ENCODE results near the gene UQCRC1.

DNA sequence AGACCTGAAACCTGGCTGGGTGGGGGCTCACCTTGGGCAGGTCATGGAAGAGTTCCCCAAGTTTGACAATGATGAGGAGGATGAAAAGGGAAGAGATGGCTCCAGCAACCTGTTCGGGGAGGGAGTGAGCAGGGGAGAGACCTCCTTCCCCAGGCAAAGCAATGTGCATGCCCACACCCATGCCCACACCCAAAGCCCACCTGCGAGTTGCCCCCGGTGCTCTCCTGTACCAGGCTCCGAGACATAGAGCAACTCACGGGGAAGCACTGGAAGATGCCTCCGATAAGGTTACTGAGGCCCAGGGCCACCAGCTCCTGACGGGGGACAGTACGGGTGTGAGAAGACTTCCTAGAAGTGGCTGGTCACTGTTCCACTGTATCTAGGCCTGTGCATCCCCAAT, 21.0 kb upstream of the UQCRC1 start:
- TF ChIP-seq, protein P1, sequence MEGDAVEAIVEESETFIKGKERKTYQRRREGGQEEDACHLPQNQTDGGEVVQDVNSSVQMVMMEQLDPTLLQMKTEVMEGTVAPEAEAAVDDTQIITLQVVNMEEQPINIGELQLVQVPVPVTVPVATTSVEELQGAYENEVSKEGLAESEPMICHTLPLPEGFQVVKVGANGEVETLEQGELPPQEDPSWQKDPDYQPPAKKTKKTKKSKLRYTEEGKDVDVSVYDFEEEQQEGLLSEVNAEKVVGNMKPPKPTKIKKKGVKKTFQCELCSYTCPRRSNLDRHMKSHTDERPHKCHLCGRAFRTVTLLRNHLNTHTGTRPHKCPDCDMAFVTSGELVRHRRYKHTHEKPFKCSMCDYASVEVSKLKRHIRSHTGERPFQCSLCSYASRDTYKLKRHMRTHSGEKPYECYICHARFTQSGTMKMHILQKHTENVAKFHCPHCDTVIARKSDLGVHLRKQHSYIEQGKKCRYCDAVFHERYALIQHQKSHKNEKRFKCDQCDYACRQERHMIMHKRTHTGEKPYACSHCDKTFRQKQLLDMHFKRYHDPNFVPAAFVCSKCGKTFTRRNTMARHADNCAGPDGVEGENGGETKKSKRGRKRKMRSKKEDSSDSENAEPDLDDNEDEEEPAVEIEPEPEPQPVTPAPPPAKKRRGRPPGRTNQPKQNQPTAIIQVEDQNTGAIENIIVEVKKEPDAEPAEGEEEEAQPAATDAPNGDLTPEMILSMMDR (IDR thresholded peaks at IDR 0.05) = no peak
- no peak for TF ChIP-seq EZH2 (IDR thresholded peaks at IDR 0.05; ENCODE audit: borderline replicate concordance, insufficient read depth, low read depth, low read length, poor library complexity, severe bottlenecking)
